ENCODE results near the gene ISCU.

DNA sequence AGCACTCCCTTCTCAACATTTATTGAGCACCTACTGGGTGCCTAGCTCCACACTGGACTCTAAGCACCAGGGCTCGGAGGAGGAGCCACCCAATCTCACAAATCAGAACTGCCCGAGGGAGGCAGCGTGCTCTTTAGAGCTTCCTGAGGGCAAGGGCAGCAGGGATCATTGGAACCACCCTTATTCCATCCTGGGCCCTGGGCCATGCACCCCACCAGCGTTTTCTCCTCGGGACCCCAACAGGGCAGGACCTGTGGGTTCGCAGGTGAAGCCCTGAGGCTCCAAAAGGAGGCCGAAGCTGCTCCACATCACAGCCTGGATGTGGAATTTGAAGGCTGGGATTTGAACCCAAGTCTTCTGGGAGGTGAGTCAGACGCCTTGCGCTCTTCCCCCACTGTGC lies 20.1 kb downstream of the ISCU start:
- TF ChIP-seq EZH2 (IDR thresholded peaks at IDR 0.05) (no peak), POLR2AphosphoS5 (IDR thresholded peaks at IDR 0.05; ENCODE audit: borderline replicate concordance, low read depth, low read length) (no peak)

Data from SK-N-MC (cell line).